Activated CD4-positive, alpha-beta T cell treated with anti-CD3 and anti-CD28 coated beads for 4 hours (primary cell): ENCODE results near the gene PHC2.

ENCODE experiments used
- DNase-seq, 2 donors: peaks; one replicate each; pipeline ENCODE4 v3.0.0-alpha.2; 2020

PHC2 gene

DNA sequence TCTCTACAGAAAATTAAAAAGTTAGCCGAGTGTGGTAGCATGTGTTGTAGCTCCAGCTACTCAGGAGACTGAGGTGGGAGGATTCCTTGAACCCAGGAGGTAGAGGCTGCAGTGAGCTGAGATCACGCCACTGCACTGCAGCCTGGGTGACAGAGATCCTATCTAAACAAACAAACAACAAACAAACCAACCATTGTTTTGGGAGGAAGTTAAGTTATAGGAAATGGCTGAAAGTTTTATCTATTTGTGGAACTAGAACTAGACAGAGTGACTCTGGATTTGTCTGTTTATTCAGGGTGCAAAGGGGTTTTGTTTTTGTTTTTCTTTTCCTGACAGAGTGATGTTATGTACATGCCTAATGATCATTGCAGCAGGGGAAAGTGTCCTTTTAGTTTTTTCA, 143.6 kb downstream of the PHC2 start:
- DNase-seq, result no peak

DNA sequence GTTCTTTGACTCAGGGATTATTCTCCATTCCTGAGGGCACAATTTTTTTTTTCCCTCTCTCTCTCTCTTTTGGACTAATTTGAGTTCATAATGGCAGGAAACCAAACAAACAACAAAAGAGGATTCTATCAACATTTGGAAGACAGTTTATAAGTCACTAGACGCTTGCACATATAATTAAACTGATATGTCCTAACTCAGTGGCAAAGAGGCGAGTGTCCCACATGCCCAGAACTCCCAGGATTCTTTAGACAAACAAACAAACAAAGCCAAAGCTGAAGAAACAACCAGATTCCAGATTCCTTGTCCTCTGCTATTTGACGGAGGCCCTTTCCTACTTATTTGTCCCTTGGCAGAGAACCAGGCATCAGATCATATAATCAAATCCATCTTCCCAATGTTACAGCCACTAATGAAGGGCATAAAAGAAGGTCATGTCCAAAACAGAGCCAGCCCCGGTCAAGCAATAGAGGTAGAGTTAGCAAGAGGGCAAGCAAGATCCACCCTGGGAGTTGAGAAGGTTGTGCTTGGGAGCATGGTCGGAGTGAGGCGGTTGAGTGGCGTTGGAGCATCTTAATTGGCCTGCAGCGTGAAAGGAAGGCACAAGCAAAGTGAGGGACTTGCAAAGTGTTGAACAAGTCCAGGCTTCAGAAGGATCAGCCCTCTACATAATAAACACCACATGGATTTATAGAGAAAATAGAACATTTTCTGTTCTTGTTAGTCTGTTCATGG, 144.3 kb downstream of the PHC2 start:
- DNase-seq, result no peak

DNA sequence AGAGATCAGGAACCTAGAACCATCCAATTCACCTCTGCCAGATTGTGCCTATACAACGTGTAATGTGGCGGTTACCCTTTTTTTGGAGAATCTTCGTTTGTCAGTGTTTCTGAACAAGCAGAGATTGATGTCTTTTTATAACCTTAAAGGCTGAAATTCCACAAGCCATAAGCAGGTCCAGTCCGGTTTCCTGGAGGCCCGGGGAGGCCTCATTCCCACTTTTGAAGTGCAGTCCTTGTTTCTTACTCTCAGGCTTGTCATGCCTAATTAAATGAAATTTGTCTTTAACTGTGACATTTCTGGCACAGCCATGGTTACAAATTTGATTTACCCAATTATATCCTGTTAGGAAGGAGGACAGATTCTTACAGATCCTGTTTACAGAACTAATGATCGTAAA, 146.8 kb downstream of the PHC2 start:
- DNase-seq, result no peak

DNA sequence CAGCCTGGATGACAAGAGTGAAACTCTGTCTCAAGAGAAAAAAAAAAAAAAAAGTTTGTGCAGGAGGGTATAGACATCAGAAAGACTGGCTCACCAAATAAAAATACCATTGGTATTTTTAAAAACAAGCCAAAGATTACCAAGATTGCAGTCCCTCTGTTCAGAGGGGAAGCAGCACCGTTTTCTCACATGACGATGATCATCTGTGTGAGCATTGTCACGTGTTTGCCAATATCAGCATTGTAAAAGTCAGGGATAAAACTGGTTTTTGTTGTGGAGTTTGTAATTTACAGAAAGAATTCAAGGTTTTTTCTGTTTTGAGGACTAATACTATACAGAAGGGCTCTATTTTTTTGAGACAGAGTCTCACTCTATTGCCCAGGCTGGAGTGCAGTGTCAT, 148.1 kb downstream of the PHC2 start:
- DNase-seq, result no peak

DNA sequence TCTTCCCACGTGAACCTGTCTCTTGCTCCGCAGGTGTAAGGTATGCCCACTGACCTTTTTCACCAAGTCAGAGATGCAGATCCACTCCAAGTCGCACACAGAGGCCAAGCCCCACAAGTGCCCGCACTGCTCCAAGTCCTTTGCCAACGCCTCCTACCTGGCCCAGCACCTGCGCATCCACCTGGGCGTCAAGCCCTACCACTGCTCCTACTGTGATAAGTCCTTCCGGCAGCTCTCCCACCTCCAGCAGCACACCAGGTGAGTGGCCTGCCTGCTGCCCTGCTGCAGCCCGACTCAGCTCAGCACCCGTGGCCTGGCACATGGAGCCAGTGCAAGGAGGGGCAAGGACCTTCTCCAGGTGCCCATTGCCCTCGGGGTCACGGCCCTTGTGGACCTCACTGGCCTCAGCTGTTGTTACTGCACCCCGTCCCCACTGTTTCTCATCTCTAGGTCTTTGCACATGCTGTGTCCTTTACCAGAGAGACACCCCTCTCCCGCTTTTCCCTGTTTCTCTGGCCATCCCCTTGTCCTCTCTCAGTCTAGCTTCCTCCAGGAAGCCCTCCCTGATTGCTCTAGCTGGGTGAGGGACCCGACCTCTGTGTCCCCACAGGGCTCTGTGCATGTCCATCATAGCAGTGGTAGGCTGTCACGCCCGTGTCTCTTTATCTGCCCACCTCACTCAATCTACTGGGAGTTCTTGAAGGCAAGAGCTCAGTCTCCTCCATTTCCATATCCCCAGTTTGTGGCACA, 149.2 kb downstream of the PHC2 start:
- no peak for DNase-seq

DNA sequence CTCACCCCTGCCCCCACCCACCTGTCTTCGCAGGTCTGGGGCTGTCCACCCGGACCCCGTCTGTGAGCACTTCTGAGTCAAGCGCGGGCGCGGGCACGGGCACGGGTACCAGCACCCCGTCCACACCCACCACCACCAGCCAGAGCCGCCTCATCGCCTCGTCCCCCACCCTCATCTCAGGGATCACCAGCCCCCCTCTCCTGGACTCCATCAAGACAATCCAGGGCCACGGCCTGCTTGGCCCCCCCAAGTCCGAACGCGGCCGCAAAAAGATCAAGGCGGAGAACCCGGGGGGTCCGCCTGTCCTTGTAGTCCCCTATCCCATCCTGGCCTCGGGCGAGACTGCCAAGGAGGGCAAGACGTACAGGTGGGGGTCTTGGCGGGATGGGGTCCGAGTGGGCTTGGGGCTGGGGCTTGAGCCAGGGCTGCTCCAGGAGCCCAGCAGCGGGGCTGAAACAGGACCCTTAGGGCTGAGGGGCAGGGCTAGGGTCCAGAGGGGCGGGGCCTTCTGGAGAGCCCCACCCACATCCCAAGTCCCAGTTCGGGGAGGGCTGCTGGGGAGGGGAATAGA, 150.7 kb downstream of the PHC2 start:
- no peak for DNase-seq

DNA sequence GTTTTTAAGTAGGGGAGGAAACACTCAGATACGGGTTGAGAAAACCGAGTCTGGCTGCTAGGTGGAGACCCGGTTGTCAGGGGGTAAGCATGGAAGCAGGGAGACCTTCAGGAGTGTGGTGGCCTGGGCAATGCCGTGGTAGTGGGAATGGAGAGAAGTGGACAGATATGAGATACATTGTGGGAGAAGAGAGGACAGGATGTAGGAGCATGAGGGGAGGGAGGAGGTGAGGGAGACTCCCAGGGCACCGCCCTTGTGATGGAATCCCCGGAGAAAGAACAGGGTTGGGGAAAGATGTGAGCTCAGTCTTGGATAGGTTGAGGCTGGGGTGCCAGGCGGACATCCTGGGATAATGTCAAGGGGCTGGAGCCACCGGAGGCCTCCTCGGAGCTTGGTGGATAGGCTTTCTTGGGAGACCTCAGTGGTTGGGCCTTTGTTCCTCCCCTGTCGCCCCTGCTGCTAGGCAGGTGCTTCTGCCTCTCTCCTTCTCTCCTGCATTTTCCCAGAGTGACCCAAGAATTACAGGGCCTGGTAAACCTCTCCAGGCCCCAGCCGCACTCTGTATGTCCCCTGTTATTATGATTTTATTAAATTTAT, 153.3 kb downstream of the PHC2 start:
- DNase-seq, result no peak

DNA sequence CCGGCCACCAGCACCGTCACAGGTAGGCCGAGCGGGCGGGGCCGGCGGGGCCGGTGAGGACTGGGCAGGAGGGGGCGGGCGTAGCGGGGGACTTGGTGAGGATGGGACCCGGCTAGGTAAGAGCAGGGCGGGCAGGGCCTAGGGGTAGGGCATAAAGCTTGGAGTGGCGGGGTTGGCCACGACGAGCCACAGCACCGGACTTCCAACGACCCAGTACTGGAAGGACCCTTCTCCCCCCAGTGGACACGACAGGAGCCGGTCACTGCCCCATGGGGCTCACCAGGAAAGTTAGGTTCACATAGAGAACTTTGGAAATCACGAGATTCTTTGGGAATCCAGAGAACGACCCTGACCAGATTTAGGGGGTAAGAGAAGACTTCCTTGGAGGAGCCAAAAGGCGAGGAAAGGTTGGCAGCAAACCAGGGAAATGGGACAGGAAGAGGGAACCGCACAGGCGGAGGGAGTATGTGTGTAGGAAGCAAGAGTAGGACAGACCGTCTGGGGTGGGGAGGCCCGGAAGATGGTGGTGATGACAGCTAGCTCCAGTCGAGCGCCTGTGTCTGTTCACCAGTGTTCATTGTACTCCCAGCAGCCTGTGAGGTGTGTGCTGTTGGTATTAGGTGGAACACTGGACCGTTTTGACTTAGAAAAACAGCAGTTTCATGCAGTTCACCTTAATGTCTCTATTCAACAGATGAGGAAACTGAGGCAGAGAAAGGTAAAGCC, 154.2 kb downstream of the PHC2 start:
- no peak for DNase-seq

DNA sequence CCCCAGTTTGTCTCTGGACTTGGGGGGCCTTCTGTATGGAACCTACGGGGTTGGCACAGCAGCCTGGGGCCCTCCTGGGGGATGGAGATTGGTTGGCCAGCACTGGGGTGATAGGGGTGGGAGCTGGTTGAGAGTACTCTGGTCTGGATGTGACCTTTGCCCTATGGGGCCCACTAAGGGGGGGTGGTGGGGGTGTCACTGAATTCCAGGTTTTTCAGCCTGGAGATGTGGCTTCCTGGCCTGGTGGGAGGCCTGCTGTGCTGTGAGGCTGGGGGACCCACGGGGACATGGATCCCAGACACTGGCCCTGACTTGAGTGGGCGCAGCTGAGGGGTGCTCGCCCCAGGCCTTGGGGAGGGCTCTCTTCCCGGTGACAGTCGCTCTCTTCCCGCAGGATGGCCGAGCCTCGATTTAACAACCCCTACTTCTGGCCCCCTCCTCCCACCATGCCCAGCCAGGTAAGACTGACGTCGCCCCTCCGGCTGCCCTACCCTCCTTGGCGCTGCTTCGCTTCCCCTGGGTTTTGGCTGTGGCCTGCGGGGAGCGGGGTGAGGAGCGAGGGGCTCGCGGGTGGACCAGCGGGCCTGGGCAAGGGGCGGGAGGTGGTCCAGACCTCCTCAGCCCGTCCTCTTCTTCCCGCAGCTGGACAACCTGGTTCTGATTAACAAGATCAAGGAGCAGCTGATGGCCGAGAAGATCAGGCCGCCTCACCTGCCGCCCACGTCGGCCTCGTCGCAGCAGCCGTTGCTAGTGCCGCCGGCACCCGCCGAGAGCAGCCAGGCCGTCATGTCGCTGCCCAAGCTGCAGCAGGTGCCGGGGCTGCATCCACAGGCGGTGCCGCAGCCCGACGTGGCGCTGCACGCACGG, 155.0 kb downstream of the PHC2 start:
- no peak for DNase-seq

DNA sequence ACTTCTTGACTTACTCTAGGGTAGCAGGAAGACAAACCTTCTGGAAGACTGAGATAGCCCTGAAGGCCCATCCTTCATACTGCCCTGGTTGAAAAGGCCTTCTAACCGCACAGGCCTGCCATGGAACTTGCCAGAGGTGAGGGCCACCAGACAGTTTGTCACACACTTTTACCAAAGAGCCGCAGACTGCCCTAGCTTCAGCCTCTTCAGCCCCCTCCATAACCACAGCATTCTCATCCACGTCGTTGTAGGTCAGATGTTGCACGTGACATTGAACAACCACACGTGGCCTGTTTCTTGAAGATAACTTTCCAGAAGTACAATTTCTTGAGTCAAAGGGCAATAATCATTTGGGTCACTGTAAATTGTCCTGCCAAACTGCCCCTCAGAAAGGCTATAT, 155.7 kb downstream of the PHC2 start:
- no peak for DNase-seq

DNA sequence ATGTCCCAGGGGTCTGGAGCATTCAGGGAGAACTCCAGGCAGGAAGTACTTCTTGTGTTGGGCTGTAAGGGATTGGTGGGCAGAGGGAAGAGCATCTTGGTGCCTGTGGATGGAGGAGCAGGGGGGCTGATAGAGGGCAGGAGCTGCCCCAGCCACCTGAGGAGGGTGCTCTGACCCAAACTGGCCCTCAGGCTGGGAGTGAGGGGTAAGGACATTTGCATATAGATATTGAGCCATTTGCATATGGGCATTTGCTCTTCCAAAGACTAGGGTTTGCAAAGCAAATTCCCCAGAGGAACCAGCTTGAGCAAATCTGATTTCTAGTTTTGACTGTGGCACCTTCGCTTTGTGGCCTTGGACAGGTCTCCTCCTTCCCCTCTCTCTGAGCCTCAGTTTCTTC, 156.4 kb downstream of the PHC2 start:
- no peak for DNase-seq

DNA sequence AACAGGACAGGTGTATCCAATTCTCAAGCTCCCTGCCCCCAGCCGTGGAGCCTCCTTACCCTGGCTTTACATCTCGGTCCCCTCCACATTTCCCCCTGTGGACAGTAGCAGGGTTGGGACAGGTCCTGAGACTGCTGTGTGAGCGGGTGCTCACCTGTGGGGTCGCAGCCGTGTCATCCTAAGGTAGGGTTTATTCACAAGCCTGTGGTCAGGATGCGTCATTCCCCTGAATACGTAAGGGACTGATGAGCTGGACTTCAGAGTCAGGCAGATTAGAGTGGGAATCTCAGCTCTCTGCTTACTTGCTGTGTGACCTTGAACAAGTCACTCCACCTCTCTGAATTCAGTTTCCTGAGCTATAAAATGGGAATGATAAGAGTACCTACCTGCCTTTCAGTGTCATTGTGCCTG, 156.9 kb downstream of the PHC2 start:
- DNase-seq, result no peak
